ENCODE measurements around the gene GRAMD1A.

GRAMD1A gene

GRCh38 chr19:34985249-34986022 lies 14.7 kb upstream of the GRAMD1A start:
- no peak overlapping the region for H3K27ac ChIP-seq (ENCODE audit: extremely low read depth, low read depth, low read length)
- ChIA-PET CTCF (interaction anchor here (0.6 to 7.6 kb wide), 6 partner anchors 10 to 344 kb away, joined by 3 to 53 read pairs (median 4); no protein-coding TSS in a partner anchor), POLR2A (interaction anchor here (0.7 kb wide), 1 partner anchor 22 kb away, joined by 3 read pairs; no protein-coding TSS in a partner anchor)
- H3K4me3 ChIP-seq (ENCODE audit: low read depth, low read length), result no peak overlapping the region
- H3K36me3 ChIP-seq (ENCODE audit: control insufficient read depth in 2 of 2, insufficient read depth in 1 of 2, low read length in 2 of 2), result no peaks in the 10 kb centered on the region
- H3K9me3 ChIP-seq (ENCODE audit: control insufficient read depth, insufficient read depth, low read depth, low read length), result peaks cover 3% of the 10 kb centered on the region; the same call in 1 of the 2 replicates
- H3K4me1 ChIP-seq (ENCODE audit: control insufficient read depth, insufficient read depth, low read length), result no peaks in the 10 kb centered on the region
- TF ChIP-seq KLF17 (tag by site-specific recombination; IDR thresholded peaks at IDR 0.05), result no peak
- TF ChIP-seq SALL2 (tag by site-specific recombination; IDR thresholded peaks at IDR 0.05; ENCODE audit: borderline replicate concordance), result no peak
- peak; percentile 68 for TF ChIP-seq PRDM10 (tag by site-specific recombination; IDR thresholded peaks at IDR 0.05)
- no peak for TF ChIP-seq ZNF169 (tag by site-specific recombination; IDR thresholded peaks at IDR 0.05)
- no peak for TF ChIP-seq ZNF600 (tag by site-specific recombination; IDR thresholded peaks at IDR 0.05)
- TF ChIP-seq ZBTB17 (tag by site-specific recombination; IDR thresholded peaks at IDR 0.05), result peak; percentile 87
- TF ChIP-seq ZNF174 (tag by site-specific recombination; IDR thresholded peaks at IDR 0.05), result no peak
- TF ChIP-seq PBX3 (CRISPR knock-in tag; IDR thresholded peaks at IDR 0.05), result no peak

- no peaks in the 10 kb centered on the region; a peak in 1 of 3 replicates for H3K36me3 ChIP-seq (ENCODE audit: control insufficient read depth in 2 of 2, insufficient read depth in 1 of 2, low read length in 2 of 2)
- no peak overlapping the region for H3K4me3 ChIP-seq (ENCODE audit: low read depth, low read length)
- no peaks in the 10 kb centered on the region for H3K4me1 ChIP-seq (ENCODE audit: control insufficient read depth, insufficient read depth, low read length)
- H3K27ac ChIP-seq (ENCODE audit: extremely low read depth, low read depth, low read length), result no peak overlapping the region
- CTCF ChIA-PET, result interaction anchor here (1.2 to 7.6 kb wide), 3 partner anchors 15 to 56 kb away, joined by 4 to 53 read pairs (median 14); no protein-coding TSS in a partner anchor
- H3K9me3 ChIP-seq (ENCODE audit: control insufficient read depth, insufficient read depth, low read depth, low read length), result peaks cover 7% of the 10 kb centered on the region; the same call in 1 of the 2 replicates
- POLR2A ChIA-PET, result interaction anchor here (1.2 kb wide), 1 partner anchor 11 kb away, joined by 5 read pairs; no protein-coding TSS in a partner anchor
- TF ChIP-seq ZNF302 (tag by site-specific recombination; IDR thresholded peaks at IDR 0.05; ENCODE audit: low read depth) (no peak), MEIS1 (CRISPR knock-in tag; IDR thresholded peaks at IDR 0.05; ENCODE audit: borderline replicate concordance) (no peak), ZNF837 (tag by site-specific recombination; IDR thresholded peaks at IDR 0.05) (no peak), ZNF558 (tag by site-specific recombination; IDR thresholded peaks at IDR 0.05) (no peak), PRDM6 (tag by site-specific recombination; IDR thresholded peaks at IDR 0.05) (no peak), ZNF133 (tag by site-specific recombination; IDR thresholded peaks at IDR 0.05) (no peak), PBX3 (CRISPR knock-in tag; IDR thresholded peaks at IDR 0.05) (no peak), ZNF707 (tag by site-specific recombination; IDR thresholded peaks at IDR 0.05) (no peak), ZNF785 (tag by site-specific recombination; IDR thresholded peaks at IDR 0.05) (no peak), ZNF654 (tag by site-specific recombination; IDR thresholded peaks at IDR 0.05; ENCODE audit: low read depth) (no peak), ZNF202 (tag by site-specific recombination; IDR thresholded peaks at IDR 0.05; ENCODE audit: borderline replicate concordance) (no peak), ZNF175 (tag by site-specific recombination; IDR thresholded peaks at IDR 0.05) (no peak), ZNF830 (tag by site-specific recombination; IDR thresholded peaks at IDR 0.05; ENCODE audit: low read depth) (no peak), ZNF792 (tag by site-specific recombination; IDR thresholded peaks at IDR 0.05) (no peak), ZNF548 (tag by site-specific recombination; IDR thresholded peaks at IDR 0.05) (no peak), INSM2 (tag by site-specific recombination; IDR thresholded peaks at IDR 0.05) (no peak)
These were observed 12.0 kb upstream of the GRAMD1A start for GRCh38 chr19:34988119-34988518.
